PC-9 (cell line): ENCODE data around the gene KLHDC4.

Experiments
- CTCF ChIP-seq: fragments of 200-600 bp; sonication (generic); conservative IDR thresholded peaks from 2 replicates; pipeline ENCODE4 v1.6.1; 2017; ENCODE audit warnings: mixed run types, antibody characterized with exemption, mild to moderate bottlenecking, moderate library complexity
- EZH2 ChIP-seq: fragments of 200-600 bp; sonication (generic); IDR thresholded peaks from 2 replicates; pipeline ENCODE4 v1.8.0; 2017; ENCODE audit warnings: antibody characterized with exemption, low read depth

- TF ChIP-seq CTCF: no peak
- no peak for TF ChIP-seq EZH2
Measured at GRCh38 chr16:87731607-87732006, 34.2 kb downstream of the KLHDC4 start.
